GM19238 (cell line): ENCODE data around the gene KAT14.
"Not testable (repeated sequence)": the region's sequence is repeated elsewhere in the genome, so short reads cannot be mapped to it uniquely, and the experiment has no call there.

ENCODE experiments used
- DNase-seq: peaks from one replicate; pipeline ENCODE4 v3.0.0; 2011; ENCODE audit warnings: low spot score; ENCODE audit not compliant: insufficient read length

Gene KAT14

GRCh38 chr20:18154342-18154741 lies 16.7 kb downstream of the KAT14 start:
- DNase-seq = no peak

- DNase-seq = no peak
These were observed 18.4 kb downstream of the KAT14 start for GRCh38 chr20:18156045-18156444.

- DNase-seq = no peak
These were observed 26.7 kb downstream of the KAT14 start for GRCh38 chr20:18164356-18164755.

- DNase-seq = no peak
These were observed 27.9 kb downstream of the KAT14 start for GRCh38 chr20:18165553-18165952.

- no peak for DNase-seq
These were observed 28.7 kb downstream of the KAT14 start for GRCh38 chr20:18166241-18166881.

- DNase-seq = no peak
These were observed 29.3 kb downstream of the KAT14 start for GRCh38 chr20:18166950-18167349.

- DNase-seq = no peak
These were observed 34.7 kb downstream of the KAT14 start for GRCh38 chr20:18172379-18172778.

GRCh38 chr20:18174906-18175683 lies 37.4 kb downstream of the KAT14 start:
- DNase-seq = no peak

- DNase-seq = no peak
These were observed 38.7 kb downstream of the KAT14 start for GRCh38 chr20:18176318-18176785.

GRCh38 chr20:18180366-18180765 lies 42.7 kb downstream of the KAT14 start:
- DNase-seq = not testable (repeated sequence)

- no peak for DNase-seq
These were observed 43.2 kb downstream of the KAT14 start for GRCh38 chr20:18180815-18181214.

- no peak for DNase-seq
These were observed 49.4 kb downstream of the KAT14 start for GRCh38 chr20:18187020-18187419.

GRCh38 chr20:18188434-18188833 lies 50.8 kb downstream of the KAT14 start:
- no peak for DNase-seq

- no peak for DNase-seq
These were observed 52.9 kb downstream of the KAT14 start for GRCh38 chr20:18190338-18191233.

- no peak for DNase-seq
These were observed 53.6 kb downstream of the KAT14 start for GRCh38 chr20:18191306-18191705.

- not testable (repeated sequence) for DNase-seq
These were observed 56.8 kb downstream of the KAT14 start for GRCh38 chr20:18194461-18194860.

GRCh38 chr20:18195931-18196330 lies 58.3 kb downstream of the KAT14 start:
- no peak for DNase-seq

GRCh38 chr20:18197382-18198070 lies 59.9 kb downstream of the KAT14 start:
- DNase-seq = no peak

- no peak for DNase-seq
These were observed 65.3 kb downstream of the KAT14 start for GRCh38 chr20:18202966-18203365.

GRCh38 chr20:18203700-18204099 lies 66.0 kb downstream of the KAT14 start:
- not testable (repeated sequence) for DNase-seq

- no peak for DNase-seq
These were observed 75.3 kb downstream of the KAT14 start for GRCh38 chr20:18213002-18213401.
